ENCODE results near the gene GID8. TPM values are rescaled to one million over a fixed set of nuclear protein-coding genes. Genes with fewer than 3 reads are reported as not detected.
A peak's percentile ranks its signal among the peaks of the same experiment; 100 is the strongest.

GID8 gene
- total and polyA plus RNA-seq, 9 donors: 23.6 to 54.3 (median 43.3) TPM

GRCh38 chr20:62944184-62944583 lies 6.2 kb downstream of the GID8 start:
- TF ChIP-seq CTCF (IDR thresholded peaks at IDR 0.05): no peak
- no peak for TF ChIP-seq POLR2A (IDR thresholded peaks at IDR 0.05)
- intact Hi-C loops (cut with DNase I): no loop called here
- Histone ChIP-seq H3K36me3 (no peaks in the 10 kb centered on the region), H3K4me3 (no peak overlapping the region), H3K4me1 (ENCODE audit: insufficient read depth) (peaks cover 10% of the 10 kb centered on the region), H3K27me3 (no peaks in the 10 kb centered on the region), H3K27ac (no peak overlapping the region), H3K9me3 (no peaks in the 10 kb centered on the region)
- DNase-seq: peak in 2 of 5 donors; percentile 4 to 13
- 88 to 93% (median 88%) methylated on average over 8 of the region's 8 CpGs for WGBS, 3 donors

- Histone ChIP-seq H3K27me3 (no peaks in the 10 kb centered on the region), H3K27ac (no peak overlapping the region), H3K4me3 (no peak overlapping the region), H3K9me3 (no peaks in the 10 kb centered on the region), H3K4me1 (ENCODE audit: insufficient read depth) (peaks cover 10% of the 10 kb centered on the region), H3K36me3 (no peaks in the 10 kb centered on the region)
- DNase-seq: peak in 2 of 5 donors; percentile 12 to 20
- intact Hi-C loops (cut with DNase I): no loop called here
- no peak for TF ChIP-seq POLR2A (IDR thresholded peaks at IDR 0.05)
- TF ChIP-seq EP300 (IDR thresholded peaks at IDR 0.05): no peak
- TF ChIP-seq CTCF (IDR thresholded peaks at IDR 0.05): no peak
- WGBS, 3 donors: 89 to 90% (median 89%) methylated on average over 10 of the region's 10 CpGs
These were observed 6.8 kb downstream of the GID8 start for GRCh38 chr20:62944746-62945145.

DNA sequence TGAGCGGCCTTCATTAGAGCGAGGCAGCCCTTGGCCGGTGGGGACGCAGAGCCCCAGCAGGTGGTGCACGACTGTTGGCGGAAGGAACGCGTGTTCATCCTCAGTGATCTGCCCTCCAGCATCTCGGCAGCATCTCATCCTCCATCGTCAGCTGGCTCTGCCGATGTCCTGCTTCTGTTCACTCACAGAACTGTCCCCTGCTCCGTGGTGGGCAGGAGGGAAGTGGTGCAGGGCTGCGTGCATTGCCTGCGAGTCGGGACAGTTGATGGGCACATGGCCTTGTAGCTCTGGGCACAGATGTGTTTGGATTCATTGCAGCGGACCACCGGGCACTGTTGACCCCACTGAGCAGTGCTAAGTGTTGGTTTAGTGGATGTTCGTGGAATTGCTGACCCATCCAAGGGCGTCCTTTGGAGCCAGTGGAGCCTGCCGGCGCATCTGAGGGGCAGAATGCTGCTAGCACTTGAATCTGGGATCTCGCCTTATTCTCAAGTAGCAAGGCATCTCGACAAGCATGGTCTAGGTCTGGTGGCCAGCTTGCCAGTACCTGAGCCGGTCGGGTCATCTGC lies 7.9 kb downstream of the GID8 start:
- no peak overlapping the region for H3K4me3 ChIP-seq
- no peaks in the 10 kb centered on the region for H3K9me3 ChIP-seq
- no peak overlapping the region for H3K27ac ChIP-seq
- no peaks in the 10 kb centered on the region for H3K36me3 ChIP-seq
- DNase-seq: peak in 2 of 5 donors; percentile 21 to 28
- 87 to 91% (median 90%) methylated on average over 25 of the region's 25 CpGs for WGBS, 3 donors
- TF ChIP-seq EP300 (IDR thresholded peaks at IDR 0.05) (no peak), CTCF (IDR thresholded peaks at IDR 0.05) (no peak), POLR2A (IDR thresholded peaks at IDR 0.05) (no peak)
- no peaks in the 10 kb centered on the region for H3K27me3 ChIP-seq
- intact Hi-C loops (cut with DNase I): no loop called here
- peaks cover 9% of the 10 kb centered on the region for H3K4me1 ChIP-seq (ENCODE audit: insufficient read depth)

DNA sequence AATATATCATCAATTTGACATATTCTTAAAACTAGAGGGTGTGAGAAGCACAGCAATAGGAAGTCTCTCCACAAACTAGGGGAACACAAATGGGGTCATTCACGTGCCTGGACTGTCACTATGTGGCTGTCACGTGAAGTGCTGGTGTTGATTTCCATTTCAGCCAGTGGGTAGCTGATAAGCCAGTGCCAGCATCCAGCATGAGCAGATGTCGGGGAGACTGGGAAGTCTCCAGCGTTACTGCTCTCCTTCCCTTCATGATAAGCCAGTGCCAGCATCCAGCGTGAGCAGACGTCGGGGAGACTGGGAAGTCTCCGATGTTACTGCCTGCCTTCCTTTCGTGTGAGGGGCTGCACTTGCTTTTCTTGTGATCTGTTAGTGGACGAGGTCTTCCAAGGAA lies 9.0 kb downstream of the GID8 start:
- Histone ChIP-seq H3K36me3 (no peaks in the 10 kb centered on the region), H3K4me1 (ENCODE audit: insufficient read depth) (peaks cover 5% of the 10 kb centered on the region), H3K4me3 (no peak overlapping the region), H3K9me3 (no peaks in the 10 kb centered on the region), H3K27ac (no peak overlapping the region), H3K27me3 (no peaks in the 10 kb centered on the region)
- DNase-seq: peak in 1 of 5 donors; percentile 21
- WGBS, 3 donors: 15 to 28% (median 17%) methylated on average over 10 of the region's 10 CpGs
- TF ChIP-seq EP300 (IDR thresholded peaks at IDR 0.05): no peak
- no peak for TF ChIP-seq CTCF (IDR thresholded peaks at IDR 0.05)
- no peak for TF ChIP-seq POLR2A (IDR thresholded peaks at IDR 0.05)
- intact Hi-C loops (cut with DNase I): no loop called here
